Erythroblast (primary cell): ENCODE data around the gene KCNK4.

Source experiments
- DNase-seq, 2 experiments: peaks; one replicate each; lab custom pipeline; 2025; lab: John Stamatoyannopoulos, UW
- GATA1 ChIP-seq: IDR thresholded peaks from 2 replicates; pipeline ENCODE4 v1.6.1; 2011; ENCODE audit warnings: low read depth, mild to moderate bottlenecking, control low read depth, low read length, moderate library complexity
- POLR2A ChIP-seq: IDR thresholded peaks from 2 replicates; pipeline ENCODE4 v1.6.1; 2011; ENCODE audit warnings: mild to moderate bottlenecking, low read length

The KCNK4 gene

DNA sequence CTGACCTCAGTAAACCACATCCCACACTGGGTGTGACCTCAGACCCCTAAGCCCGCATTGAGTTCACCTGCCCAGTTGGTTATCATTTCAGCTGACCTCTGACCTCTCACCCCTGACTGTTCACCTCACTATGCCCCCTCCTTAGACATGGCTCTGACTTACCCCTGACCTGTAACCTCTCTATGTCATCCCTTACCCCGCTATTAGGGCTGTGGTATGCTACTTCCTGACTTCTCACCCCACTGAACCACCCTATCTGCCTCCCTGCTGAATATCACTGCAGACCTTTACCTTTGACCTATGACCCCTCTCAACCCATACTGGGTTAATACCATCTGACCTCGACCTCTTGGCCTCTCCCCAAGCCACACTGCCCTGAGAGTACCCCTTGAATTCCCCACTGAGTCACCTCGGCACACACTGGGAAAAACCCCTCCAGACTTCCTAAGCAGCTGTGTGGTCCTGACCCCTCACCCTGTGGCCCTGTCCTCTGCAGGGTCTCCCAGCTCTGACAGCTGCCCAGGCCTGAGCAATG, 31.5 kb upstream of the KCNK4 start:
- TF ChIP-seq GATA1 (no peak), POLR2A (no peak)
- no peak for DNase-seq

DNA sequence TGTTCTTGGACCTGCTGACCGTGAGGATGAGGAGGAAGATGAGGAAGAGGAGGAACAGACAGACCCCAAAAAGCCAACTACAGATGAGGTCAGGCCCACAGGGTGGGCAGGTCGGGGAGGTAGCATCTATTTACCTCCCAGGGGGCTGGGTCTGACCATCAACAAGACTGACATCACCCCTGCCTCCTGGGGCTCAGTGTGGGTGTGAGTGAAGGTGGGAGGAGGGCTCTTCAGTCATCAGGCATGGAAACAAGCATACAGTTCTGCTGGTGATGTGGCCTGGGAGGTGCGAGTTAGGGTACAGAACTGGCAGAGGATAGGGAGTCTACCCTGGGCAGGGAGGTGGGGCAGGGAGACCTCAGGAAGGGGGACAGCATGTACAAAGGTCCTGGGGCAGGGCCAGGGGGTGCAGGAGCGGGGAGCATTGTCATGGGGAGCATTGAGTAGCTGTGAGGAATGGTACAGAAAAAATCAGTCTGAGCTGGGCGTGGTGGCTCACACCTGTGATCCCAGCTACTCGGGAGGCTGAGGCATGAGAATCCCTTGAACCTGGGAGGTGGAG, 30.9 kb upstream of the KCNK4 start:
- TF ChIP-seq GATA1 (no peak), POLR2A (no peak)
- DNase-seq = no peak

DNA sequence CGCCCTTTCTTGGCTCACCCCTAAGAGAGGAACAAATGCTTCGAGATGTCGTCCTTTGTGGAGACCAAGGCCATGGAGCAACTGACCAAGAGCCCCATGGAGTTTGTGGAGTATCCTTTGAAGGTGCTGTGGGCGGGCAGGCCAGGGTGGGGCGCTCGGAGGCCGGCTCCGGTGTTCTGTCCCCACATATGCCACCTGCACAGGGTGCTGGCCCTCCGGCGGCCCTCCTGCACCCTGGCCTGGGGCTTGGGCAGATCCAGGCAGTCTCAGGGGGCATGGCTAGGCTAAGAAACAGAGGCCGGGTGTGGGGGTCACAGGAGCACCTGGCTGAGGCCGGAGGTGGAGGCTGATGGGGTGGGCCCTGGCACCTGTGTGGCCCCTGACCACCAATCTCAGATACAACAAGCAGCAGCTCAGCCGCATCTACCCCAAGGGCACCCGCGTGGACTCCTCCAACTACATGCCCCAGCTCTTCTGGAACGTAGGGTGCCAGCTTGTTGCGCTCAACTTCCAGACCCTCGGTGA, 29.5 kb upstream of the KCNK4 start:
- DNase-seq = no peak
- no peak for TF ChIP-seq POLR2A
- no peak for TF ChIP-seq GATA1

DNA sequence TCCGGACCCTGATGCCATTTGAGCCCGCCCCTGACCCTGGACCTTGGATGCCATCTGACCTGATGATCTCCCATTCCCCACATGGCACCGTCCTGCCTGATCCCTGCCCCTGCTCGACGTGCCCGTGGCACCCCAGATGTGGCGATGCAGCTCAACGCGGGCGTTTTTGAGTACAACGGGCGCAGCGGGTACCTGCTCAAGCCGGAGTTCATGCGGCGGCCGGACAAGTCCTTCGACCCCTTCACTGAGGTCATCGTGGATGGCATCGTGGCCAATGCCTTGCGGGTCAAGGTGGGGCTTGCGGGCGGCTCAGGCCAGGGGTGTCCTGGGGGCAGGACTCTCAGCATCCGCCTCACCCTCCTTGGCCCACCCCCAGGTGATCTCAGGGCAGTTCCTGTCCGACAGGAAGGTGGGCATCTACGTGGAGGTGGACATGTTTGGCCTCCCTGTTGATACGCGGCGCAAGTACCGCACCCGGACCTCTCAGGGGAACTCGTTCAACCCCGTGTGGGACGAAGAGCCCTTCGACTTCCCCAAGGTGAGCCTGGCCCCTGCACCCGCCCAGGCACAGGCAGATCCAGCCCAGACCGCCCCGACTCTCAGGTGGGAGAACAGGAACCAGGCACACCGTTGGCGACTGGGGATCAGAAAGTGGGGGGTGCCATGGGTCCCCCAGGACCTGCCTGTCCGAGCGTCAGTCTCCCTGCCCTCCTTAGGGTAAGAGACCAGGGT, 28.7 kb upstream of the KCNK4 start:
- no peak for DNase-seq
- TF ChIP-seq GATA1 (no peak), POLR2A (no peak)

DNA sequence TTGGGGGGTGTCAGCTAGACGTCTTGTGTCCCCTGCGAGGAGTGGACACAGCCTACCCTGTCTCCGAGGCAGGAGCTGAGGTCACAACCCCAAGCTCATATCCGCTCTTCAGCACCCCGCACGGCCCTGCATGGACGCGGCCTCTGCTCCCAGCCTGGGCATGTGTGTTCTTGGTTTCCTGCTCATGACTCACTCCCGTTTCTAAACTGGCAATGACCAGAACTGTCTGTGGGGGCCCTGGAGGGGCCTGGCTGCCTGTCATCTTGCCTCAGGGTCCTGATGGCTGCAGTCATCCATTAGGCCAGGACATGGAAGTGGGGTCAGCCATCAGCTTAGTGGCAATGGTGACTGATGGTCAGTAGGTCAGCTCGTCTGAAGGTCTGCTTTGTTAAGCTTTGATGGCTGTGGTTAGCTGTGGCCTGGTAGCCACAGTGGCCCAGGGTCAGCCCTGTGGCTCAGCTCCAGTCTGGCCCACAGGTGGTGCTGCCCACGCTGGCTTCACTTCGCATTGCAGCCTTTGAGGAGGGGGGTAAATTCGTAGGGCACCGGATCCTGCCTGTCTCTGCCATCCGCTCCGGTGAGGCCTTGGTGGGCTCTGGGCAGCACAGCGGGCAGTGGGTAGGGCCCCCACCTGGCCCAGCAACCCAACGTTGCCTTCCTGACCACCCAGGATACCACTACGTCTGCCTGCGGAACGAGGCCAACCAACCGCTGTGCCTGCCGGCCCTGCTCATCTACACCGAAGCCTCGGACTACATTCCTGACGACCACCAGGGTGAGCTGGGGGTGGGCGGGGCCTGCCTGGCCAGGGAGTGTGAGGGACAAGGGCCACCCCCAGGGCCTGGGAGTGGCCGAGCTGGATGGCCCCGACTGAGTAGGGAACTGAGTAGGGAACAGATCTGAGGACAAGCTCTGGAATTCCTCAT, 27.8 kb upstream of the KCNK4 start:
- no peak for DNase-seq
- TF ChIP-seq POLR2A (no peak), GATA1 (no peak)

DNA sequence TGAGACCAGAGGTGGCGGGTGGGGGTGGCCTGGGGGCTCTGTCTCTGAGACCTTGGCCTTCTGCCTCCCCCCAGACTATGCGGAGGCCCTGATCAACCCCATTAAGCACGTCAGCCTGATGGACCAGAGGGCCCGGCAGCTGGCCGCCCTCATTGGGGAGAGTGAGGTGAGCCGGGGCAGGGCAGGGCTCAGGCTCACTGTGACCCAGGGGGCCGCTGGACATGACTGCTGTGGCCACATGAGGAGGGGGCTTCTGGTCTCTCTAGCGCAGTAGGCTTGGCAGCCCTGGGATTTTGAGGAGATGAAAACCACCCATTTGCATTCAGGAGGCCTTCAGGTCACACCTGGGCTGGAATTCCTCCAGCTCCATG, 27.2 kb upstream of the KCNK4 start:
- no peak for TF ChIP-seq POLR2A
- no peak for TF ChIP-seq GATA1
- DNase-seq = no peak

DNA sequence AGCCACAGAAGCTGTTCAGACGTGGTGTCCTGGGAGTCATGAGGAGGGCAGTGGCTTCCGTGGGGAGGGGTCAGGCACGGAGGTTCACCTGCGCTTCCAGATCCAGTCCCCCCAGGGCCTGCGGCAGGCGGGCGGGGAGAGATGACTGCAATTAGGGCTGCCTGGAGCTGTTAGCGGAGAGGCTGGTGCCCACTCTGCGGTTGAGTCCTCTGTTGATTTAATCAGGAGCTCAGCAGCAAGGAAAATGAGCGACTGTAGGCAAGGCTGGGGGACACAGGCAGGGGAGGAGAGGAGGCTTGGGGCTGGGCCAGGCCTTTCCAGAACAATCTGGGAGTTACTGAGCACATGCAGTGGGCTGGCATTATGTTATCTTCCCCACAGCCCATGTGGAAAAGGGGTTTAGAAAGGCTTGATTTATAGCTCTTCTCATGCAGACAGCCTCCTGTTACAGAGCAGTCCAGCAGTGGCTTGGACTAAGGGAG, 26.7 kb upstream of the KCNK4 start:
- TF ChIP-seq GATA1 = no peak
- no peak for TF ChIP-seq POLR2A
- DNase-seq = no peak

DNA sequence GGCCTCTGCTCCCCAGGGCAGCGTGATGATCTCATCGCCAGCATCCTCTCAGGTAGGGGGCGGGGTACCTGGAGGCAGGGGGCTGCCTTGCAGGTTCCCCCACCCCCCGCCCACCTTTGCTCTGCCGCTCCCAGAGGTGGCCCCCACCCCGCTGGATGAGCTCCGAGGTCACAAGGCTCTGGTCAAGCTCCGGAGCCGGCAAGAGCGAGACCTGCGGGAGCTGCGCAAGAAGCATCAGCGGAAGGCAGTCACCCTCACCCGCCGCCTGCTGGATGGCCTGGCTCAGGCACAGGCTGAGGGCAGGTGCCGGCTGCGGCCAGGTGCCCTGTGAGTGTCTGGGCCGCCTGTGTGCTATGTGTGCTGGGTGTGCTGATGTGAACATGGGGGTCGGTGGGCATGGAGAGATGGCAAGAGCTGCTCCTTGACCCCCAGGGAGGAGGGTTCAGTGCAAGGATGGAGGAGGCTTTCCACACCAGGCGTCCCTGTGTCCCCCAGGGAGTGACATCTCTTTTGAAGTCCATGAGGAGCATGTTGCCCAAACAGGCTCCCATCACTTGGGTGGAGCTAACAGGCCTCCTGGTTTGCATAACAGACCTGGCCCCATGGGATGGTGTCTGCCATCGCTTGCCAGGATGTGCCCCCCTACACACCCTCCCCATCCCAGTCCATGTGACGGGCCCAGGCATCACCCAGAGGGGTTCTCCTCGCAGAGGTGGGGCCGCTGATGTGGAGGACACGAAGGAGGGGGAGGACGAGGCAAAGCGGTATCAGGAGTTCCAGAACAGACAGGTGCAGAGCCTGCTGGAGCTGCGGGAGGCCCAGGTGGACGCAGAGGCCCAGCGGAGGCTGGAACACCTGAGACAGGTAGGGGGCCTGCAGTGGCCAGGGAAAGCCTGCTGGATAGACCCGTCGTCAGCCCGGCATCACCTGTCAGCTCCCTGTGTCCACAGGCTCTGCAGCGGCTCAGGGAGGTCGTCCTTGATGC, 25.6 kb upstream of the KCNK4 start:
- no peak for TF ChIP-seq POLR2A
- no peak for TF ChIP-seq GATA1
- DNase-seq = no peak

DNA sequence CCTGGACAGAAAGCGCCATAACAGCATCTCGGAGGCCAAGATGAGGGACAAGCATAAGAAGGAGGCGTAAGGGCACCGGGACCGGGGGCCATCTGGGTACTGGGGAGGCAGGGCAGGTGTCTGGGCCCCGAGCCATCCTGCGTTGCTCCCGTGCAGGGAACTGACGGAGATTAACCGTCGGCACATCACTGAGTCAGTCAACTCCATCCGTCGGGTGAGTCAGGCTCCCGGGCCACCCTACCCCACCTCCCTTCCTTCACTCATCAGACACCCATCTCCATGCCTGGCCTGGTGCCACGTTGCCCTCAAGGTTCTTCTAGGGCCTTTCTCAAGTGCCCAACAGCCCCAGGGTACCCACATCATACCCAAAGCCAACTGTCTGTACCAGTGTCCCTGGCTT, 24.8 kb upstream of the KCNK4 start:
- no peak for DNase-seq

DNA sequence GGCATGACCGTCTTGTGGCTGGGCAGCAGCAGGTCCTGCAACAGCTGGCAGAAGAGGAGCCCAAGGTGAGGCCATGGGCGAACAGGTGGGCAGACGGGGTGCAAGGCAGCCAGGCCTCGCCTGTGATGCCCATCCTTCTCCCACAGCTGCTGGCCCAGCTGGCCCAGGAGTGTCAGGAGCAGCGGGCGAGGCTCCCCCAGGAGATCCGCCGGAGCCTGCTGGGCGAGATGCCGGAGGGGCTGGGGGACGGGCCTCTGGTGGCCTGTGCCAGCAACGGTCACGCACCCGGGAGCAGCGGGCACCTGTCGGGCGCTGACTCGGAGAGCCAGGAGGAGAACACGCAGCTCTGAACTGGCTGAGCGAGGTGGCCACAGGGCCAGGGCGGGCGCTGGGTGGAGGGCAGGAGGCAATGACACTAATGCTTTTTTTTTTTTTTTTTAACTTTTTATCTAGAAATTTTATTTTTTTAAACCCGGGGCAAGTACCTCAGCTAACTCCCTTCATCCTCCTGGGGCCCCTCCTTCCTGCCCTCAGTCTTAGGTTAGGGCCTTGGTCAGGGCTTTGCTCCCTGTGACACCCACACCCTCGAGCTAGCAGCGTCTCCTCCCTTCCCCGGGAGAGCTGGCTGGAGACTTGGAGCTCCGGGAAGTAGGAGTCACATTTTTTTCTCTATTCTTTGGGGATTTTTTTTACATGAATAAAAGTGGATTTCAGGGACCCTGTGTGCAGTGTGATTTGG, 23.7 kb upstream of the KCNK4 start:
- TF ChIP-seq POLR2A = no peak
- TF ChIP-seq GATA1 = no peak
- DNase-seq = no peak

More for the DNA sequence above, 24.8 kb upstream of the KCNK4 start:
- no peak for TF ChIP-seq GATA1
- no peak for TF ChIP-seq POLR2A

DNA sequence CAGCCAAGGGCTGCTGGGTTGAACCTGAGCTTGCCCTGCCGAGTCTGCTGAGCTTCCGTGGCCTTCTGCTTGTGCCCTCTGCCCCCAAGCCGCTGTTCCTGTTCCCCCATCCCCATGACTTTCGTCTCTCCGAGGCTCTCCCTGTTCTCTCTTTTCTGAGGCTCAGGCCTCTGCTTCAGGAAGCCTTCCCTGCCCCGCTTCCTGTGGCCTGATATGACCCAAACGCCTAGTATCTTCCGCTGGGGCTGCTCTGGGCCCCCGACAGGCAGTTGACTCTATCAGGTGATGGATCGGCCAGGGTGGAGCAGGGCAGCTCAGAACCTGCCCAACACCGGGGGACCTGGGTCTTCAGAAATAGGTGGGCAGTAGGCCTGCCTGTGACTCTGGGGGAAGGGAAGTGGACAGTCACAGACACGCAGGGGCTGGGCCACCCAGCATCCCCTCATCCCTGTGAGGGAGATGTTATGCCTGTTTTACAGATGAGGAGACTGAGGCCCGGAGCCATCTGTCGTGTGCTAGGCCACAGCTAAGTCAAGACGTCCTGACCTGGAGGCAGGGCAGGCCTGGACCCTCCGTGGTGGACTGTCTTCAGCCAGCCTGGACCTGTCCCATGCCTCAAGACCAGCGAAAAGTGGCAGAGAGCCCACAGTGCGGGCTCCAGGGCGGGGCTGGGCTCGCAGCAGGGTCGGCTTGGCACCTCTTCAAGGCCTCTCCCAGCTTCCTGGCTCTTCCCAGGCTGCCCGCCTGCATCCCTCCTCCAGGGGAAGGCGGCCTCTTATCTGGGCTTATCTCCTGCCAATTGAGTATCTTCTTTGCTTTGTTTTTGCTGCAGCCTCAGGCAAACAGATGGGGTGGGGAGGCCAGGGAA, 22.8 kb upstream of the KCNK4 start:
- TF ChIP-seq GATA1 = peak; percentile 43
- TF ChIP-seq POLR2A = no peak
- peak; percentile 50 to 67 for DNase-seq
